Fibroblast of upper back skin (primary cell): ENCODE measurements around the gene SMAD3.
A peak's percentile ranks its signal among the peaks of the same experiment; 100 is the strongest.
"Not testable (repeated sequence)": the region's sequence is repeated elsewhere in the genome, so short reads cannot be mapped to it uniquely, and the experiment has no call there.

Experiments
- DNase-seq: peaks from one replicate; pipeline ENCODE4 v3.0.0-alpha.2; 2013

The SMAD3 gene

DNA sequence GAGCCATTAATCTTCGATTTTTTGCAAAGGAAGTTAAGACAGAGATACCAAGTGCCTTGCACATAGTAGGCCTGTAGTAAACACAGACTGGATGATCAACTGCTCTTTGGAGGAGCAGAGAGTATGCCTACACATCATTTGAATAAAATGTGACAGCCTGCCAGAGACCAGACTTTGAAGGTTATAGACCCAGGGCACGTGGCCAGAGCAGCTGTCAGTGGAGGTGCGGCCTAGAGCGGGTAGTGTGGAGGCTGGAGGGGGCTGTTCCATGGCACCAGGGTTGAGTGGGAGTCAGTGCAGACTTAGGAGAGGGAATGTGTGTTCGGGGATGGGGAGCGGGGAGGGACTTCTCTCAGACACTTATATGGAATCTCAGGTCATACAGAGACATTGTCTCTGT is 80.8 kb downstream of the SMAD3 start:
- peak; percentile 84 for DNase-seq

GRCh38 chr15:67146875-67147381 is 81.5 kb downstream of the SMAD3 start:
- peak; percentile 81 for DNase-seq

DNA sequence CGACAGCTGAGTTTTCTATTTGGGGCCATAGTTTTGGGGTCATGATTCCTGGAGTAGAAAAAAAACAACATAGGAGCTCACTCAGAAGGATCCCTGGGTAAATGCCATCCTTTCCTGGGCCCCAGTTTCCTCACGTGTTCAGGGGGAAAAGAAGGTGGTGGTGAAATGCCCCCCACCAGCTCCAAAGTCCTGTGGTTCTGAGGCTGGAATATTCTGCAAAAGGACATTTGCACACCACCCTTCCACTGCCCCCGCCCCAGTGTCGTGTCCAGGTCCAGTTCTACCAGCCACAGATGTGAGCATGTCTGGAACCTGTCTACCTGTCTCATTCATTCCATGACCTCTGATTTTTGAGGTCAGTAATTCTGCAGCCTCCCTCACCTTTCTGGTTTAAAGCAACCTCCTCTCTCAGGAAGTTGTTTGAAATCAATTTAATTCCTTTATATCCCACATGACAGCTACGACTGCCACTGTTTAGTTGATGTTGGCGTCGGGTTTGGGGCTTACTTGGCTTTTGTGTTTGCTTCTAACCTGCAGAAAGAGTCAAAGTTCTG is 82.1 kb downstream of the SMAD3 start:
- no peak for DNase-seq

DNA sequence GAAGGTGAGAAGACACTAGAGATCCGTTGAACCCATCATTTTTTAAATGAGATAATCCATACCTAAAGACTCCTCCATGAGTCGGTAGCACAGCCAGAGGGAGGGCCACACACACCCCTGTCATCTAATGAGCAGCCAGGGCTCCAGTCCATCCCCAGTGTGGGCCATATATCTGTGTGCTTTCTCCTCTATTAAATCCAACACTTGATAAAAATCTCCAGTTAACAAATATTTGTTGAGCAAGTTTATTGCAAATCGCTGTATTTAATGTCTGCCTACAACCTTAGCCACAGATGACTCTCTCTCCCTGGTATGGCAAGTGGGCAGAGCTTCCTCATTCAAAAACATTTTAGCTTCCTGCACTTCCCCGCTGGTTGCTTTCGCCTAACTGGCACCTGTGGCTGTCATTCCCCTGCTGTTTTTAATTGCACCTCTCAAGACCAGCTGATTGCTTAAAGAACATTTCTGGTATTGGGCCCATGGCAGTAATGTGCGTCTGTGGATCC is 82.8 kb downstream of the SMAD3 start:
- DNase-seq: peak; percentile 50

- DNase-seq: no peak
Observed at GRCh38 chr15:67149068-67149772, 83.8 kb downstream of the SMAD3 start.

DNA sequence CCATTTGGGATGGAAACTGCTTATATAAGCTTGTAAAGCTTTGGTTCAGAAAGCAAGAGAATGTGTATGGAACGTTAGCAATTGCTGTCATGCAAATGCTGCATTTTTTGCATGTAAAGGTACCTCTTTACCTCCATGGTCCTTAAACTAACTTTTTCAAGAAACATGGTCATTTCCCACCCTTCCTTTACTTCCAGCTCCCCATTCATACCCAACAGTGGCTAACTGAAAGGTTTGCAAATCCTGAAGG is 84.3 kb downstream of the SMAD3 start:
- DNase-seq: no peak

GRCh38 chr15:67150023-67150860 is 84.8 kb downstream of the SMAD3 start:
- peak; percentile 97 for DNase-seq

- DNase-seq: no peak
Observed at GRCh38 chr15:67152429-67152828, 87.0 kb downstream of the SMAD3 start.

DNA sequence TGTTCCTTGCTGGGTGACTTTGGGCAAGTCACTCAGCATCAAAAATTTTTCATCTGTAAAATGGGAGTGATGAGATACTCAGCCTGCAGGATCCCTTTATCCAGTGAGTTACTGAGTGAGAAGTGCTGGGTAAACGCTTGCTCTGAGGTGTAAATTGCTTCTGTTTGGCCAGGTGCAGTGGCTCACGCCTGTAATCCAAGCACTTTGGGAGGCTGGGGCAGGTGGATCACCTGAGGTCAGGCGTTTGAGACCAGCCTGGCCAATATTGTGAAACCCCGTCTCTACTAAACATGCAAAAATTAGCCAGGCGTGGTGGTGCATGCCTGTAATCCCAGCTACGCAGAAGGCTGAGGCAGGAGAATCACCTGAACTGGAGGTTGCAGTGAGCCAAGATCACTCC is 87.6 kb downstream of the SMAD3 start:
- not testable (repeated sequence) for DNase-seq

- DNase-seq: no peak
Observed at GRCh38 chr15:67154249-67154648, 88.8 kb downstream of the SMAD3 start.

DNA sequence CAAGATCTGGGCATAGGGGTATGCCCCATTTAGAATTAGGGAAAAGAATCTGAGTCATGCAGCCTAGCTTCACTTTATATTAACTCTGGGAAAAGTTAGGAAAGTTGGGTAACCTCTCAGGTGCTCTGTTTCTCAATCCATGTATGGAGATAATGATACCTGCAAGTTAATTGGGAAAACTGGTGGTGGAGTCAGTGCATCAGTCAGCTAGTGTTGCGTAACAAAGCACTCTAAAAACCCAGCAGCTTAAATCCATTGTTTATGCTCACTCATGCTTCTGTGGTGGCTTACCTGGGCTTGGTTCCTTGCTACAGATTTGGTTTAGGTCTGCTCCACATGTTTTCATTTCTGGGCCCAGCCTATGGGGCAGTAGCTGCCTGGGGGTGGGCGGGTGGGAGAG is 91.0 kb downstream of the SMAD3 start:
- DNase-seq: no peak

GRCh38 chr15:67156834-67157233 is 91.4 kb downstream of the SMAD3 start:
- DNase-seq: no peak

DNA sequence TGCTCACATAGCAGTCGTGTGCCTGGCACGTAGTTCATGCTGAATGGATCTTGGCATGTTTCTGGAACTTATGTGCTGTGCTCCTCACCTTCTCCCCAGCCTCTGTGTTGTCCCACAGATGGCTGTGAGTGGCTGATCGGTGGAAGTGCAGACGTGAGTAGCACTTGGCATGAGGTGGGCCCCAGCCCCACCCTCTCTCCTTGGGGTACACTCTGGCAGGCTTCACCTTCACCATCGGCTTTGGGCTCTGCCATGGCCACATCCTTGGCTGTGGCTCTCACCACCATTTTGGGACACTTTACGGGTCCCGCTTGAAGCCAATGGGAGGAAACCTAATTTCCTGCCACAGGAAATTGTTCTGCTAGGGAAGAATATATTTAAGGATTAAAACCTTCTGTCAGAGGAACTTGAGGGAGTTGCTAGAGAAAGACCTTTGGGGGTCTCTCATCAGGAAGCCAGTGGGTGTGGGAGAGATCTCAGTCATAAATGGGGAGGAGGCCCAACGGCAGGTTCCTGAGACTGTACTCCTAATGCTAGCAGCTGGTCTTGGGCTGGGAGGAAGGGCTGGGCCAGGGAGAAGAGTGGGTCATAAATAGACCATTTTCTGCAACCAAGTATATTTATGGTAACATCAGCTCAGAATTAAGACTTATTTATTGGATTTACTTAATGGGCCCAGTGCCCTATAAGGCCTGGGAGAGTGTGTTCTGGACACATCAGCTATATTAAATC is 92.3 kb downstream of the SMAD3 start:
- DNase-seq: no peak

DNA sequence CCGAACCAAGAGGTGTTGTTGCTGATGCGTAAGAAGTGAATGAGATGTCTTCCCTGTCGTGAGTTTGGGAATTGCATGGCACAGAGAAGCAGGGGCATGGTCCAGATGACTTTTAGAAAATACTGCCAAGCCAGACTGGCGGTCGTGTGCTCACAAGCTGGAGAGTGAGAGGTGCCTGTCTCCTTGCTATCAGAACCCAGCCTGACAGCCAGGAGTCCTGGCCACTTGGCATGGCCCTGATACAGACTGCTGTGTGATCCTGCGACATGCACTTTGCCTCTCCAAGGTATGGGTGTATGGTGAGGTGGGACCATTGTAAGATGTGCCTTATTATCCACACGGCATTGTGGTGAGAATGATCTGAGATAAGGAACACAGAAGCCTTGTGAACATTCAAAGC is 93.0 kb downstream of the SMAD3 start:
- DNase-seq: no peak

GRCh38 chr15:67161412-67161811 is 96.0 kb downstream of the SMAD3 start:
- no peak for DNase-seq

GRCh38 chr15:67161881-67162280 is 96.5 kb downstream of the SMAD3 start:
- no peak for DNase-seq

DNA sequence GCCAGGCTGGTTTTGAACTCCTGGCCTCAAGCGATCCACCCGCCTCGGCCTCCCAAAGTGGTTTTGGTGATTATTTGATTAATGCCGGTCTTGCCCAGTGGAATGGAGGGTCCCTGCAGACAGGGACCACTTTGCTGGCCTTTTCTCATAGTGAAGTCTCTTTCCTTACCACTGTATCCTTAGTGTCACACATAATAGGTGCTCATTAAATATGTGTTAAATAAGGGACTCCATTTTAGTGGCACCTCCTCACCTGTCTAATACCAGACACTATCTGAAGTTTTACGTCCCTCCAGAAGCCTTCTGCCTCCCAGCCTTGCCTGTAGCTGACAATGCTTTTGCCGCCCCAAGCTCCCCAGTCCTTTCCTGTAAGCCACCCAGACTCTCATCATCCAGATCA is 97.8 kb downstream of the SMAD3 start:
- DNase-seq: no peak

GRCh38 chr15:67164401-67164791 is 99.0 kb downstream of the SMAD3 start:
- DNase-seq: no peak

GRCh38 chr15:67164811-67165253 is 99.4 kb downstream of the SMAD3 start:
- no peak for DNase-seq

- DNase-seq: no peak
Observed at GRCh38 chr15:67165254-67166253, 100.2 kb downstream of the SMAD3 start.

DNA sequence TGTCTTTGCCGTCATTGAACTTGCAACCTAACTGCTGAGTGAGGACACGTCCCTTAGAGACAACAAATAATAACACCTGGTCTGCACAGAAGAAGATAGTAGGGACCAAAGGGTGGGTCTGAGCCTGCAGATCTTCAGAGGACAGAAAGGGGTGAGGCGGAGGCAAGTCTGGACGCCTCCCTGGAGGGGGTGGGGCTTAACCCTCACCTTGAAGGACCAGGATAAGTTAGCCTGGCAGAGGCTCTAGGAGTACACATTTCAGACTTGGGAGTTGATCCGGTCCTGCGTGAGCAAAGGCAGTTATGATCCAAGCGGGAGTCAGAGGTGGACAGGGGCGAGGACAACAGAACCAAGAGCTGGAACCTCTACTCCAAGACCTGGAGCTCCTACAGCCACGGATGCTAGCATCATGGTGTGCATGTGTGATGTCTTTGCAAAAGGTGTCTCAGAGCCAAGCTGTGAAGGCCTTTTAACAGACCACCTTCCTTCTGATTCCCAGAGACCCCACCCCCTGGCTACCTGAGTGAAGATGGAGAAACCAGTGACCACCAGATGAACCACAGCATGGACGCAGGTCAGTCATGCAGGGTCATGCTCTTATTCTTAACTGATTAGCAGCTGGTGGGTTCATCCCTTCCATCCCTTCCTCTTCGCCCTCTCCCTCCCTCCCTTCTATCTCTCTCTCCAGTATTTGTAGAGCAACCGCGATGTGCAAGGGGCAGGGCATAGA is 101.0 kb downstream of the SMAD3 start:
- DNase-seq: no peak
